Amniotic stem cell (primary cell): ENCODE measurements around the gene SGCG.
"Not testable (repeated sequence)": the region's sequence is repeated elsewhere in the genome, so short reads cannot be mapped to it uniquely, and the experiment has no call there.

Experiments used
- DNase-seq: peaks from one replicate; lab custom pipeline; 2025; lab: John Stamatoyannopoulos, UW

The SGCG gene

DNA sequence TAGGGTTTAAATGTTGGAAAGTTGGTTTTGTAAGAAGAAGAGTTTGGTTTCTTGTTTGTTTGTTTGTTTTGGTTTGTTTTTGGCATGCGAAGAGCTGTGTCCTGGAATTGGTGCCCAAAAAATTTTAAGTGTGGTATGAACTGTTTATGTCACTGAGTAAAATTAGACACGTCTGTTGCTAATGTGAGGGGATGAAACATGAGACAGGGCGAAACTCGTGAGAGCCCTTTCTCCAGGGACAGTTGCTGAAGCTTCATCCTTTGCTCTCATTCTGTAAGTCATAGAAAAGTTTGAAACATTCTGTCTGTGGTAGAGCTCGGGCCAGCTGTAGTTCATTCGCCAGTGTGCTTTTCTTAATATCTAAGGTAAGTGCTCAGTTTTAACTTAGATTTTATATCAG is at the start of gene SGCG:
TSS of gene SGCG (plus strand) at position 269 of the 400 bp plus-strand sequence. CDS start 22,716 bp downstream, outside the sequence.
- DNase-seq: no peak

- no peak for DNase-seq
These were observed 46.2 kb upstream of the SGCG start for GRCh38 chr13:23134542-23134941.

DNA sequence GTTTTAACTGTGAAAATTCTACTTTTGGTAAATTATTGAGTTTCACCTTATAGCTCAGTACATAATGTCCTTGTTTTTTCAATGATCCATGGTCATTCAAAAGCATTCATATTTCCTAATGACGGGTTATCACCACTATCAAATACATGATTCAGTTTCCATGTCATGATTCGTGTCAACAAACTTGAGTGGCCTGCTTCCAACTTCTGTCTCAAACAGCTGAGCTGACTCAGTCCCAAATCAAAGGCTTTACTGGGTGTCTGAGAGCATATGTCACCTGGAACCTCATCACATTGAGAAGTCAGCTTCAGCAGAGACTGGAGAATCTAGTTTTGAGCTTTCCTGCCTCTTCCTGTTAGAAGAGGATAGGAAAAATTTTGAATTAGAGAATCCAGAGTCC is 40.3 kb upstream of the SGCG start:
- DNase-seq: no peak

DNA sequence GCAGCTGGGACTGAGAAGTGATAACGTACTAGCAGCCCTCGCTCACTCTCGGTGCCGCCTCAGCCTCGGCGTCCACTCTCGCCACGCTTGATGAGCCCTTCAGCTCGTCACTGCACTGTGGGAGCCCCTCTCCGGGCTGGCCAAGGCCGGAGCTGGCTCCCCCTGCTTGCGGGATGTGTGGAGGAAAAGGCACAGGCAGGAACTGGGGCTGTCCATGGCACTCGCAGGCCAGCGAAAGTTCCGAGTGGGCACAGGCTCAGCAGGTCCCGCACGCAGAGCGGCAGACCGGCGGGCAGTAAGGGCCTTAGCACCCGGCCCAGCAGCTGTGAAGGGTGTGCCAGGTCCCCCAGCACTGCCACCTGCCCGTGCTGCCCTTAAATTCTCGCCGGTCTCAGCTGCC is 38.8 kb upstream of the SGCG start:
- no peak for DNase-seq

- not testable (repeated sequence) for DNase-seq
These were observed 38.2 kb upstream of the SGCG start for GRCh38 chr13:23142607-23143006.

- no peak for DNase-seq
These were observed 36.3 kb upstream of the SGCG start for GRCh38 chr13:23144431-23144830.

DNA sequence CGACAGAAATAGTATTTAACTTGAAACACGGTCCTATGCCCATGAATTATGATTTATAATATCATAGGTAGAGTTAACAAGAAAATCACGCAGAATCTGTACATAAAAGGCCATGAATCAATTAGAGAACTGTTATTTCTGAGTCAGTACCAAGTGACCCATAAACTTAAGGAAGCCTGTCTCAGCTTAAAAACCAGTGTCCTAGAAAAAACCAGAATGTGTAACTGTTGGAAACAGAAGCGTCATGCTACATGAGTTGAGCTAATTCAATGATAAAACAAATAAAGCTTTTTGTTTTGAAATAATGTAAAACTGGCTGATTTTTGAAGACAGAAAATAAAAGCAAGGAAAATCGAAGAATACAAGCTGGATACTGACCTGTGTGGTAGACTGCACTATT is 34.8 kb upstream of the SGCG start:
- no peak for DNase-seq

- no peak for DNase-seq
These were observed 33.8 kb upstream of the SGCG start for GRCh38 chr13:23146811-23147625.

DNA sequence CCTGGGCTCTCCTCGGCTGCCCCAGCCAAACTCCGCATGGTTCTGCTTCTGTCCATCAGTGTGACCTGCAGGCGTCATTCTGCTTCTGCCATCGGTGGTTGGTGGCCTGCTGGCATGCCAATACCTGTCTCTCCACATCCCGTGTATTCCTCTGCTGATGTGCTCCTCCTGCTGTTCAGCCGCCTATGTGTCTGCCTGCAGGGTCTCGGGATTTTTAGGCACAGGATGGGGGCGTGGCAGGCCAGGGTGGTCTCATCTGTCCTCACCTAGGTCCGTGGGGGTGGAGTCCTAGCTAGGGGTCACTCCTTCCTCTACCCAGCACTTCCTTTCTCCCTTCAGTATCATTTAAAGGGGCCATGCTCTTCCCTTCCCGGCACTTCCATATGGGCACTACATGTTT is 33.0 kb upstream of the SGCG start:
- DNase-seq: no peak

DNA sequence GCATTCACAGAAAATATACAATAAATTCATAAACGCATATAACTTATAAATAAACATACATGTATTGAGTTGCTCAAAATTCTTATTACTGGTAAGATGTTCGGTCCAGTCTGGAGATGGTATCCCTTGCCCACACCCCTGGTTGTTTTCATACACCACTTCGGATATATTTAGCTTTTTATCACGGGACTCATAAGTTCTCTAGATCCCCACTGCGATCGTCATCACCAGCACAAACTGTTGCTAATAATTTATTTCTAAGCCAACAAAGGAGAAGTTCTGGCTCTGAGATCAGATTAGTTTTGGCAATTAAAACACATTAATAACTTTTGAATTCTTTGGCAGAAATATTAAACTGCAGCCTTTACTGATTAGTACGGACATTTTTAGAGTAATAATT is 23.0 kb upstream of the SGCG start:
- no peak for DNase-seq

DNA sequence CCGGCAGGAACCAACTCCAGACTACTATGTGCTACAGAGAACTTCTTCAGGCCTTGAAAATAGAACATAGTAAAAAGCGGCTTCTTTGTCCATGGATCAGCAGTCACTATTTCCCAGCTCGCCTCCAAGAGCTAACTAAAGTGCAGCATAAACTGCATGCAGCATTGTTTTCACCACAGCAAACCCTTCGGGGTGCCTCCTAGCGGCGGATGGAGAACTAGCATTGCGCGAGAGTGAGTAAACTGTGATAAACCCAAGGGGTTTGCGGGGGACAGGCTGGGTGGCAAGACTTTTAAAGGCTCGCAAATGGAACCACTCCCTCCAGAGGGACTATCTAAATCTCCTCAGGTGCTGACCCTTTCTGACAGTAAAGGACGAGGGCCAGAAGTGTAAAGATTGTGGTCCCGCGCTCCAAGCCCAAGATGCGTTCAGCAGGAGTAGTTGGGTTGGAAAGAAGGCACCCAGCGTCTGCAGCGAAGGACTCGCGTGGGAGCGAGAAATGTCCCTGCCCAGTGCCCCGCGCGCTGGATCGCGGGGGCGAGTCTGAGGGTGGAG is 21.5 kb upstream of the SGCG start:
- DNase-seq: no peak

DNA sequence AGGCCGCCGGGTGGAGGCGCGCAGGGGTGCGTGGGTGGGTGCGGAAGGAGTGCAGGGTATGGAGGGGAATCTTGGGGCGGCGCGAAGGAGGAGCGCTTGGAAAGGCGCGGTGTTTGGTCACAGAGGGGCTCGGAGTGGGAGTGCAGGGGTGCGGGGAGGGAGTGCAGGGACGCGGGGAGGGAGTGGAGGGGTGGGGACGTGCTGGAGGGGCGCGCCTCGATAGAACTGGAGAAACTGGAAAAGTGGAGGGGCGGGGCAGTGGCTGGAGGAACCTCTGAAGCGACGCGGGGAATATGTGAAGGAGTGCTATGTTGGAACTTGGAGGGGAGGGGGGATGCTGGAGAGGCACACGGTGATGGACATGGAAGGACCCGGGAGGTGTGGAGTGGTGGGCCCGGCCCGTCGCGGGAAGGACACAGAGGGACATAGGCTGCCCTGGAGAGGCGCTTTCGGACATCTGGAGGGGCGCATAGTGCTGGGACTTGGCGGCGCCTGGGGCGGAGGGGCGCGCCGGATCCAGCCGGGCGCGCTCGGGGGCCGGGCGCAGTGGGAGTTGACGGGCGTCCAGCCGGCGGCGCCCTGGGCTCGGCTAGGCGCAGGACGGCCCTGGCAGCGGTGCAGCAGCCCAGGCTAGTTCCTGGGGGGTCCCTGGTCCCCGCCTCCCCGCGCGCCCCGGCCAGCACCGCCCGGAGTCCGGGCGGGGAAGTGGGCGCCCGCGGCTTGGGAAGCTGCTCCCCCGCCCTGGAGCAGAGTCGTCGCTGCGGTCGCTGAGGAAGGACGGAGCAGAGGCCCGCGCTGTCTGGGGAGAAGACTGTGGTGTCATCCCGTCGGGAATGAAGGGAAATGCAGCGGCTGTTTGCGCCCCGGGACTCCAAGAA is 20.8 kb upstream of the SGCG start:
- no peak for DNase-seq

- no peak for DNase-seq
These were observed 19.9 kb upstream of the SGCG start for GRCh38 chr13:23160638-23161480.

DNA sequence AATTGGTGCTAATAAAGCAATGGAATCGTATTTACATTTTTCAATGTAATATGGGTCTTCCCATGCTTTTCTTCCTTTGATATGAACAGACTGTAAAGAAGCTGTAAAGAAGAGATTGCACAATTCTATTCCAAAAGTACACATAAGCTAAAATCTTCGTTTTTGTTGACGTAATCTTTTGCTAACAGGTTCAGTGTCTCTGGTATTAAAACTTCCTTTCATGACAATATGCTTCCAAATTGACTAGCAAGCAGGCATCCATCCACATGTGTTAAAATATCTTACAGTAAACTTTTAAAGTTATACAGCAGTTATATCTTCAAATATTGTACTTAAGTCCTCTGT is 19.3 kb upstream of the SGCG start:
- no peak for DNase-seq

GRCh38 chr13:23175920-23176319 is 4.9 kb upstream of the SGCG start:
- DNase-seq: no peak

DNA sequence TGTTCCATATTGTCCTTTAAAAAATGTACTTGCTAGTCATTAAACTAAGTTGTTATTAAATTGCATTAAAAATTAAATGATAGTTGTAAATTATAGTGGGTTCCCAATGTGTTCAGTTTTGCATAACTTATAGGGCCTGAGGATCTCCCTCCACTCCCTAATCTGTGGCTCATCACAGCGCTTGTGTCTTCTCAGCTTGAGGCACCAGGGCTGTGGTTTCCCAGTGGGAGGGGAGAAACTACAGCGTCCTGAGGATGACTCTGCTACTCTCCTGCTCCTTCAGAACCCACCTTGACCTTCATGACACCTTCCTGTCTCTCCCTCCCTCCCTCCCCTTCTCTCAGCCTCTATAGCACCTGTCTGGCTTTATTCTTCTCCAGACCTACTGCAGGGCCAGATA is 1.4 kb downstream of the SGCG start:
- DNase-seq: no peak

- DNase-seq: no peak
These were observed 2.5 kb downstream of the SGCG start for GRCh38 chr13:23183292-23183691.

- DNase-seq: no peak
These were observed 4.8 kb downstream of the SGCG start for GRCh38 chr13:23185542-23185941.

GRCh38 chr13:23201870-23202269 is 21.1 kb downstream of the SGCG start:
- DNase-seq: no peak

DNA sequence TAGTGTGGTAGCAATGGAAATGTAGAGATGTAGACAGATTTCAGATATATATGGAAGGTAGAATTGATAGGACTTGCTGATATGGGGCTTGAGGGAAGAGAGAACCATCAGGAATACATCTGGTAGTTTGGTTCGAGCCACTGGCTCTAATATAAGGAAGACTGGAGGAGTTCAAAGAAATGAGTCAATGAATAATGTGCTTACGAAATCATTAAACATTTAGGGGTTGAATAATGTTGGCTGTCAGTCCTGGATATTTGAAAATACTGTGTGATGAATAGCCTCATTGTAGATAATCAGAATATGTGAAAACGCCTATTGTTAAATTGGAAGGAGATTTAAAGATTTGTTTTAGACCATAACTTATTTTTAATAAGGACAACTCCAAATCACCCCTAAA is 21.6 kb downstream of the SGCG start:
- DNase-seq: no peak

DNA sequence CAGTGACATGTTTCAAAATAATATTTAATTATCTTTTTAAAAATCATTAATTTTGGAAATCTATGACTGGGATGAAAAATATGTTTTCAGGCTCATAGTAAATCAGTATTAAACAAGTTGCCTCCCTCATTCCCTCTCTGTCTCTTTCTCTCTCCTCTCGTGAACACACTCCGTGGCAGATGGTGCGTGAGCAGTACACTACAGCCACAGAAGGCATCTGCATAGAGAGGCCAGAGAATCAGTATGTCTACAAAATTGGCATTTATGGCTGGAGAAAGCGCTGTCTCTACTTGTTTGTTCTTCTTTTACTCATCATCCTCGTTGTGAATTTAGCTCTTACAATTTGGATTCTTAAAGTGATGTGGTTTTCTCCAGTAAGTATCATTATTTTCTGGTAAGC is 22.7 kb downstream of the SGCG start:
- DNase-seq: no peak

DNA sequence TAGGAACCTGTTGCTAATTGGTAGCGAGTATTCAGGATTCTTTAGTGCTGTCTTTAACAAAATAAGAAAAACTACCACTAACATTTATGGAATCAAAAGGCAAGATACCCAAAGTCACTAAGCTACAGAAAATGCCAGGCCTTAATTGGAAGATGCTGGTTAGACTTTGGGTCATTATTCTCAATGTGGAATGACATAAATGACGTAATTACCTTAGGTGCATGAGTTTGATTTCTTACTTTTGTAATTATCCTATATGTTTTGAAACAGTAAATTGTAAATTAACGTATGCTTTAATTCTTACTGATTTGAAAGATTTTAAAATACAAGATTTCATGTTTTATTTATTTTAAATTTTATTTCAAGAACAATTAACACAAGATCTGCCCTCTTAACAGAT is 25.0 kb downstream of the SGCG start:
- no peak for DNase-seq
